ES-I3 (cell line): ENCODE data around the gene TENT5C.

Experiments used
- H3K36me3 ChIP-seq: 2 replicates; pipeline ENCODE4 v1.6.1; 2013; ENCODE audit warnings: mild to moderate bottlenecking, low read length, control low read depth, moderate library complexity; ENCODE audit not compliant: insufficient read depth
- H3K4me1 ChIP-seq: 2 replicates; pipeline ENCODE4 v1.6.1; 2013; ENCODE audit warnings: mild to moderate bottlenecking, control low read depth, low read length; ENCODE audit not compliant: insufficient read depth
- H3K9ac ChIP-seq: 2 replicates; pipeline ENCODE4 v1.6.1; 2013; ENCODE audit warnings: low read depth, mild to moderate bottlenecking, low read length, moderate library complexity
- H3K9me3 ChIP-seq: 2 replicates; pipeline ENCODE4 v1.6.1; 2013; ENCODE audit warnings: mild to moderate bottlenecking, low read length, moderate library complexity; ENCODE audit not compliant: control insufficient read depth, insufficient read depth

The TENT5C gene

DNA sequence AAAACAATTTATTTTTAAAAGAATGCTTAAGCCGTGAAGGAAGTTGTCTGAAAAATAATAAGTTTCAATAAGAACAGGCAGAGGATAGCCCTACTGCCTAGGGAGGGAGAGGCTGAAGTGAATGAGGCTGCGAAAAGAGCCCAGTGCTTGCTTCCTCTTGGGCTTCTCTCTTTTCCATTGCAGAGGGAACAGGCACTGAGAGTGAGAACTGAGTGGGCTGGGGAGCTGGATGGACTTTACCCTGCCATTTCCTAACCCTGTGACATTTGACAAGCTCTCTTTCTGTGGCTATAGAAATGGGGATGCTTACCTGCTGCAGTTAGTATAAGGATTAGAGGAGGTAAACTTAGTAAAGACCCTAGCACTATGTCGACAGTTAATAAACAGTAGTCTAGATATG lies 30.0 kb downstream of the TENT5C start:
- H3K9ac ChIP-seq, result no peak overlapping the region
- H3K36me3 ChIP-seq, result no peaks in the 10 kb centered on the region
- H3K9me3 ChIP-seq, result no peaks in the 10 kb centered on the region
- 0 out of 2 replicates have a peak, but pooled peaks cover 8% of the 10 kb centered on the region for H3K4me1 ChIP-seq

DNA sequence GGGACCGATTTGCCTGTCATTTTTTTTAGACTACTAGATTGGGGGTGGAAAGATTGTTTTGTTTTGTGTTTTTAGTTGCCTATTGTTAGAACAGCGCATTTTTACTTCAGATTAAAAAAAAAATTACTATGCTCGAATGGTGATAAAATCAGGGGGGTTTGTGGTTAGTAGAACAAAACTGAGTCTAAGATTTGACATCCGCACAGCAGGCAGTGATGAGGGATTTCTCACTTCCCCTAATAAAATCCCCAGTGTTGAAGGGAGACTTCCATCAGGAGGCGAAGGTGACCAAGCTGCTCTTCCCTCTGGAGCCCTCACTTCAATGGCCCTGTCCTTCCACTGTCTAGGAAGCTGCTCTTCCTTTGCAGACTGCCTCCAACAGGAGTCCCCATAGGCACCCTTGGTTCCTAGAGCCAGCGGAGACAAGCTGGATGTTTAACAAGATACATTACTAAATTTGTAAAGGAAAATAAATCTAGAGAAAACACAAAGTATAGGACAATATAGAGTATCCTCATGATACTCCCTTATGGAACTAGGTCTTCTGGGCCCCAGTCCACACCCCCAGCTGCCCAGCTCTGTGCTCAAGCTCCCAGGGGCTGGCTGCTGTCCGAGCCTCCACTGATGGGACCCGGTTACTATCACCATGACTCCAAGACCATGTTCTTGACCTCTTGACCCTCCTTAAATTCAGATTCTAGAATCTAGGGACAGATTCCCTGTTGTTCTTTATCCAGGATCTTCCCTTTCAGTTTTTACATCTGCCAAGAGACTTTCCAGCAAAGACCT lies 31.0 kb downstream of the TENT5C start:
- 0 out of 2 replicates have a peak, but pooled peaks cover 7% of the 10 kb centered on the region for H3K4me1 ChIP-seq
- no peaks in the 10 kb centered on the region for H3K36me3 ChIP-seq
- no peak overlapping the region for H3K9ac ChIP-seq

DNA sequence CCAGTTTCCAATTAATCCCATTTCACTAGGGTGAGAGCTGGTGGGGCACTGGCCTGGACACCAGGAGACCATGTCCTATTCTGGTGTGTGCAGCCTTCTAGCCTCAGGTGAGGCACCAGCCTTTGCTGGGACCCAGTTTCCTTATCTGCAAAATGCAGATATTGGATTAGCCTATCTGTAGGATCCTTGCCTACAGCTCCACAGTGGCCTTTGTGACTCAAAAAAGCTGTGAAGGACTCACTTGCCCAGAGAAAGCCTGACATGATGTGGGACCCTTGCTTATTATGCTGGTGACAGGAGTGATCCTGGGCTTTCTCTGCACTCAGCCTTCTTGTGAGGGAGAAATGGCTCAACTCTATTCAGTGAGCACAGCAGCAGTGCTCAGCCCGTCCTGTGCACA lies 32.3 kb downstream of the TENT5C start:
- no peaks in the 10 kb centered on the region for H3K9me3 ChIP-seq
- no peaks in the 10 kb centered on the region for H3K36me3 ChIP-seq
- no peaks in the 10 kb centered on the region for H3K4me1 ChIP-seq
- no peak overlapping the region for H3K9ac ChIP-seq

More for the DNA sequence above, 31.0 kb downstream of the TENT5C start:
- no peaks in the 10 kb centered on the region for H3K9me3 ChIP-seq

DNA sequence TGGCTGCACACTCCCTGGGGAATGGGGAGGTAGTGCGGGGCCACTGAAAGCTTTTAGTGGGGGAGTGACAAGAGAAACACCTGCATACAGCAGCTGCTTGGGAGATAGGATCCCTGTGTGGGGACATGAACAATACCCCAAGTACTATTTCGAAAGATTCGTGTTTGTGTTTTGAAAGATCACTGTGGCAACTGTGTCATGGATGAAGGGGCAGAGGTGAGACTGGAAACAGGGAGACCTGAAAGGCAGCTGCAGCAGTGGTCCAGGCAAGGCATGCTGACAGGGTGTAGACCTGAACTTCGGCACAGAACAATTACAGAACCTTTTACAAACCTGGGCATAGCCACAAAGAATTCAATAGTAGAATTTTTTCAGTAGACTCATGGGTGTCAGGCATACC lies 32.9 kb downstream of the TENT5C start:
- no peak overlapping the region for H3K9ac ChIP-seq
- H3K9me3 ChIP-seq, result no peaks in the 10 kb centered on the region
- no peaks in the 10 kb centered on the region for H3K36me3 ChIP-seq
- no peaks in the 10 kb centered on the region for H3K4me1 ChIP-seq

DNA sequence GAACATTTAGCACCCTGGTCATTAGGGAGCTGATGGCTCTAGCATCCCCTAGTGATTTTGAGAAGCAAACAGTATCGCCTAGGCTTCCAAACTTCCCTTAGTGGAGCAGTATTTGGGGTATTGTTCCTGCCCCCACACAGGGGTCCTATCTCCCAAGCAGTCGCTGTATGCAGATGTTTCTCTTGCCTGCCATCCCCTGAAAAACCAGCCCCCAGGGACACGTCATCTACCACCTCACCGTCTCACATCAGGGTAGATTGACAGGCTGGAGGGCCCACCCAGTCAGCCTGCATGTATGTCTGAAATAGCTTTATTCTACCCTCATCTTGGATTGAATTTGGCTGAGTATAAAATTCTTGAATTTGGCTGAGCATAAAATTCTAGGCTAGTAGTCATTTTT lies 33.9 kb downstream of the TENT5C start:
- no peaks in the 10 kb centered on the region for H3K4me1 ChIP-seq
- no peaks in the 10 kb centered on the region for H3K9me3 ChIP-seq
- no peak overlapping the region for H3K9ac ChIP-seq
- no peaks in the 10 kb centered on the region for H3K36me3 ChIP-seq

DNA sequence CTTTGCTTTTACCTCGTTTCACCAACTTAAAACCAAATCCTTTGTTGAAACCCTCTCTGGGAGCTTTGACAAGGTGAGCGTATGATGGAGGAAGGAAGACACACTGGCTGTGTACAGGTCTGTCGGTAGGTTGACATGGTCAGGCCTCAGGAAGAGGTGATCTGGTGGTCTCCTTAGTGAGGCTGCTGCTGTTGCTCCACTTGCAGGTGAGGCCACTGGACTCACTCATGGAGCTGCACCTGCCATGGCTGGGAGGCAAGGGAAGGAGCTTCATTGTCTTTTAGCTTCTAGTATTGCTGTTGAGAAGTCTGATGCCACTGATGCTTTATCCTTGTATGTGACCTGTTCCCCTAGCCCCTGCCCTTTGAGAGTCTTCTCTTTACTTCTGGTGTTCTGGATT lies 35.7 kb downstream of the TENT5C start:
- Histone ChIP-seq H3K36me3 (no peaks in the 10 kb centered on the region), H3K4me1 (no peaks in the 10 kb centered on the region), H3K9me3 (no peaks in the 10 kb centered on the region), H3K9ac (no peak overlapping the region)

DNA sequence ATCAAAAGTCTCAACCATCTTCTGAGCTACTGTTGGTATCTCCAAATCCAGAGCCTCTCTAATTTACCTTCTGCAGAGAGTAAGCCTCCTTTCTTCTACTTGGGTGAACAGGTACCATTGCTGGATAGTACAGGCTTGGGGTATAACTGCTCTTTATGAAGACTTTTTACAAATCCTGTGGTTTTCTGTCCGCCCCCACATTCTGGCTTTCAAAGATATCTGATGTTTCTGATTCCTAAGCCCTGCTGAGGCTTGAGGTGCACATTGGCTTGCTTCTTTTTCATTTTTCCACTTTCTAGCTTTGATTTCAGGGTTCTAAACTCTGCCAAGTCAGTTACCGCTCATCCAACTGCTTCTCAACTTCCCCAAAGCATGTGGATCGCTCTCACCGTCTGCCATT lies 37.1 kb downstream of the TENT5C start:
- H3K9ac ChIP-seq, result no peak overlapping the region
- no peaks in the 10 kb centered on the region for H3K9me3 ChIP-seq
- H3K36me3 ChIP-seq, result no peaks in the 10 kb centered on the region
- H3K4me1 ChIP-seq, result no peaks in the 10 kb centered on the region

DNA sequence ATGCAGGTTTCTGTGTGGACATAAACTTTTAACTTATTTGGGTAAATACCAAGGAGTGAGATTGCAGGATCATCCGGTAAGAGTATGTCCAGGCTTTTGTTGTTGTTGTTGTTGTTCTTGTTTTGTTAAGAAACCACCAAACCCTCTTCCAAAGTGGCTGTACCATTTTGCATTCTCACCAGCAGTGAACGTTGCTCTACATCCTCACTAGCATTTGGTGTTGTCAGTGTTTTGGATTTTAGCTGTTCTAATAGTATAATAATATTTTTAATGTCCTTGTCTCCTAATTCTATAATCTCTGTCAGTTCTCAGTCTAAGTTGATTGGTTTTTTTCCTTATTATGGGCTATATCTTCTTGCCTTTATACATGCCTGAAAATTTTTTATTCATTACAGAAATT lies 37.8 kb downstream of the TENT5C start:
- H3K4me1 ChIP-seq, result no peaks in the 10 kb centered on the region
- H3K9me3 ChIP-seq, result no peaks in the 10 kb centered on the region
- H3K9ac ChIP-seq, result no peak overlapping the region
- no peaks in the 10 kb centered on the region for H3K36me3 ChIP-seq

DNA sequence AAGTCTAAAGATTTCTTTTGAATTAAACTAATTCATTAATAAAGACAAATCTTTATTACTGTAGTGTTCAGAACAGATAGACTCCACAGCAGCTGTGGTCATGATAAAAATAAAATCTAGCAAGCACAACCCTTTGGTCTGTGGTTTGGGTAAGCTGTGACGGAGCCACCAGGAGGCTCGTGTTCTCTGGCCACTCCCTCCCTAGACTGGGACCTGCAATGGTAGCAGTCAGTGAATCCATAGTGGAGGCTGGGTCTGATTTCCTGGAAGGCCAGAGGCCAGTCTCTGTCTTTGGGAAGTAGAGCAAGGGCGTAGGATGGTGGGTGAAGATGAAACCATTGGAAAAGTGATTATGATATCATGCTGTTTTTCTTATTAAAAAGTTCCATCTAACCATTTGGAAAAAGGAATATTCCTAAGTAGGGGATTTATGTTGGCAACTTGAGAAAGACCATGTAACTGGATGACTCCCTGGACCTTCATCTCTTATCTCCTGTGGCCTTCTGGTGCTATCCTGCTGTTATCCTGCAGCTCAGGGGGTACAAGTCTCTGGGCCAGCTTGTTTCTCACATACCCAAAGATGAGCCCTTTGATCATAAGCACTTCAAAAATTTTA lies 39.0 kb downstream of the TENT5C start:
- H3K9me3 ChIP-seq, result no peaks in the 10 kb centered on the region
- H3K36me3 ChIP-seq, result no peaks in the 10 kb centered on the region
- H3K9ac ChIP-seq, result no peak overlapping the region
- no peaks in the 10 kb centered on the region for H3K4me1 ChIP-seq

DNA sequence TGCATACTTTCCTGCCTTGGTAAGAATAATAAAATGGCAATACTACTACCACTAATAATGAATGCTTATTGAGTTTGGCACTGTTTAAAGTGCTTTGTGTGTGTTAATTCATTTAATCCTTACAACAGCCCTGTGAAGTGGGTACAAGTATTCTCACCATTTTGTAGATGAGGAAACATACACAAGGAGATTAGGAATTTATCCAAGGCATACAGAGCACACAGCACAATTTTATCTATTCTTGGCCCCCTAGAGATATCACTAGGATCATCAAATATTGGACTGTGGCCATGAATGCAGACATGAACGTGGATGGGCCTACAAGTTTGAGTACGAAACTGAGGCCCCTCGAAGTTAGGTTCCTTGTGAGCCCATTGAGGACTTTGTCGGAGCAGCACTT lies 39.5 kb downstream of the TENT5C start:
- H3K9me3 ChIP-seq, result no peaks in the 10 kb centered on the region
- H3K36me3 ChIP-seq, result no peaks in the 10 kb centered on the region
- no peak overlapping the region for H3K9ac ChIP-seq
- no peaks in the 10 kb centered on the region for H3K4me1 ChIP-seq

DNA sequence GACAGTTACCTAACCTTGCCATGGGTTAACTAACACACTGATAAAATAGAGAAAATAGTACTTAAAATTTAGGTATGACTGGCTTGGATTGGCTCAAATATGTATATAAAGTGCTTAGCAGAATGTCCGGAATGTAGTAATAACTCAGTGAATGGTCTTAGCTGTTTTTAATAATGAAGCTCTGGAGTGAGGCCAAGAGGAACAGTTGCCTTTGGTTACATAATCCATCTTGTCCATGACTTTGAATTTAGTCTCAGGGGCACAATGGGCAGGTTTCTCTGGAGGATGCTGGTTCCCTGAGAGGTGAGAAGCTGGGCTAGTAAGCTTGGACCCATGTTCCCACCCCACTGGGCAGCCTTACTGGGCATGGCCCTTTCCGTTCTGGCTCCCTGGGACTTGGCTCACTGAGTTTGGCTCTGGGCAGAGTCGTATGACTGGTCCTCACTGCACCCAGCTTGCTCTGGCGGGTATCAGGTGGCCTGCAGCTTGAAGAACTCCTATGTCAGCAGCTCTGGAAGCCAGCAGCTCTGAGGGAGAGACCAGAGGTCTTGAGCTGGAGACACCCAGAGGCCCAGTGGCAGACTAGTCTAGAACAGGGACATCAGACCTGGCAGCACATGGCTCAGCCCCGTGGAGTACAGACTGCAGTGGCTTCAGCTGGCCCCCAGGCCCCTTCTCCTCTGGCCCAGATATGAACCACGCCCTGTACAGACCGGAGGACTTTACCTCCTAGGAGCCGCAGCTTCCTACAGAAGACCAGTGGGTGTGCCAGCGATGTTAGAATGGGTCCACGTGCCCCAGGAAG lies 40.4 kb downstream of the TENT5C start:
- H3K9ac ChIP-seq, result no peak overlapping the region
- no peaks in the 10 kb centered on the region for H3K36me3 ChIP-seq
- 0 out of 2 replicates have a peak, but pooled peaks cover 3% of the 10 kb centered on the region for H3K4me1 ChIP-seq
- H3K9me3 ChIP-seq, result no peaks in the 10 kb centered on the region

DNA sequence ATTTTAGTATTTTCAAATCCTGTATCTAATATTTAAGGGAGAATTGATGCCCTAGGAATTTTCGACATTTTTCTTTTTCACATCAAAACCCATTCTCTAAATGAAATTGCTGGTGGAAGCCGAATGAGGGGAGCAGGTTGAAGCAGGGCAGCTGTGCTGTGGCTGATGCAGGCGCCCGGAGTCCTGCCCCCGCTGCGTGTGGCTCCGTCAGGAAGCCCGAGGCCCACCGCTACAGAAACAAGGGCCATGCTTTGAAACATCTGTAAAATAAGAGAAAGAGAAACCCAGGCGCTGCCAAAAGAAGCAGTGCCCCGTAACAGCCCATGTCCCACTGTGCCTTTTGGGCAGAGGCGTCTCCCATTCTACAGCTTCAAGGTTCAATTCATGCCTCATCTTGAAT lies 41.1 kb downstream of the TENT5C start:
- 0 out of 2 replicates have a peak, but pooled peaks cover 3% of the 10 kb centered on the region for H3K4me1 ChIP-seq
- no peak overlapping the region for H3K9ac ChIP-seq
- no peaks in the 10 kb centered on the region for H3K36me3 ChIP-seq

DNA sequence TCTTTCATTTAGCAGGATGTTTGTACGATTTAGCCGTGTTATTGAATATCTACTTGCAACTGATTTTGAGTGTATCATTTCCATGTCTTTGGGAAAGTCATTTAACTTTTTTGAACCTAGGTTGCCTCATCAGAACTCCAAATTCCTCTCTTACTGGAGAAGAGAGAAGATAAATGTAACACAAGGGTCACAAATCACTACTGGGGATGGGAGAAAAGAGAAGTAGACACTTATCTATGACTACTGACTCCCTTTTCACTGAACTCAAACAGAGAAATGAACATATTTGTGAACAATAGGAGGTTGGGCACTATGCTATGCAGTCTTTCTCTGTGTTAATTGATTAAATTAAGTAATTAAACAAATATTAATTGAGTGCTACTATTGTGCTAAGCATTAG lies 42.2 kb downstream of the TENT5C start:
- no peak overlapping the region for H3K9ac ChIP-seq
- H3K36me3 ChIP-seq, result no peaks in the 10 kb centered on the region
- H3K4me1 ChIP-seq, result 0 out of 2 replicates have a peak, but pooled peaks cover 3% of the 10 kb centered on the region
- no peaks in the 10 kb centered on the region; the same call in 1 of the 2 replicates for H3K9me3 ChIP-seq

More for the DNA sequence above, 41.1 kb downstream of the TENT5C start:
- no peaks in the 10 kb centered on the region; the same call in 1 of the 2 replicates for H3K9me3 ChIP-seq

DNA sequence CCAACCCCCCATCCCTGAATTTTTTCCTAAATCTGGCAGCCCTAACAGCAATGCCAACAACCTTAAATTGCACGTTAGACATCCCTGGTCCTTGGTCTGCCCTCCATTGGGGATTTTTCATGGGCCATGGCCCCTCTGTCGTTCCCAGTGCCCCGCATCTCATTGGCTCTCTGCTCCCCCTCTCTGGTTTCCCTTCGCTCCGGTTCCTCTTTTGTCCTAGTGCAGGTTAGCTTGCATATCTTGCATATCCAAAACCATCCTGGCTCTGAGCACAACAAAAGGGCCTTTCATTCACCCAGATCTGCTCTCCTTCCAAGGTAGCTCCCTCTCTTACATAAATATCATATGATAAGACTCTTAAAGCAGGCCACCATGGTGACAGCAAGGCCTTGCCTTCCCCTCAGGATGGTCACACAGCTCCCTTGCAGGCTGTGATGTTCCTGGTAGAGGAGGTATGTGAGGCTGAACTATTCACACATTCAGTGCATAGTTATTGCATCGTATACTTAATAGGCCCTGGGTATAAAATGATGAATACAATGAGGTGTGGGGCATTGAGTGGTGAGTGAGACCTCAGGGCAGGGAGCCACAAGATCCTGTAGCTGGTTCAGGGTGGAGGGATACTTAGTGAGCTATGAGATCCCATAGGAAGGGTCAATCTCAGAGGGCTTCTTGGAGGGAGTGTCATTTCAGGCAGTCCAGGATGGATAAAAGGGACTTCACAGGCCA lies 45.2 kb downstream of the TENT5C start:
- Histone ChIP-seq H3K36me3 (no peaks in the 10 kb centered on the region), H3K9me3 (no peaks in the 10 kb centered on the region; the same call in 1 of the 2 replicates), H3K9ac (no peak overlapping the region), H3K4me1 (peaks cover 3% of the 10 kb centered on the region; the same call in 1 of the 2 replicates)
